ENCODE results near the gene LRFN3.
A peak's percentile ranks its signal among the peaks of the same experiment; 100 is the strongest.

LRFN3 gene

GRCh38 chr19:35907377-35907745 lies 28.8 kb upstream of the LRFN3 start:
- Histone ChIP-seq H2AK5ac (ENCODE audit: low read length, severe bottlenecking) (no peak overlapping the region), H2BK15ac (ENCODE audit: low read depth, poor library complexity, severe bottlenecking) (no peak overlapping the region), H3K9ac (ENCODE audit: low read length) (no peak overlapping the region), H3K14ac (ENCODE audit: low read length in 2 of 2) (no peak overlapping the region), H3K4me1 (ENCODE audit: control insufficient read depth, insufficient read depth, low read depth, low read length) (peaks cover 14% of the 10 kb centered on the region), H4K91ac (ENCODE audit: low read length) (peak overlapping the region; percentile 76), H2BK120ac (ENCODE audit: low read depth, low read length) (no peak overlapping the region), H3K9me3 (ENCODE audit: control insufficient read depth, low read length) (no peaks in the 10 kb centered on the region), H3K18ac (ENCODE audit: low read depth in 1 of 2, low read length in 2 of 2) (no peak overlapping the region), H2AFZ (ENCODE audit: low read depth, low read length) (no peak overlapping the region), H2BK5ac (ENCODE audit: low read depth, low read length, poor library complexity, severe bottlenecking) (no peak overlapping the region), H4K8ac (ENCODE audit: low read length) (peak overlapping the region; percentile 56), H3K23ac (ENCODE audit: low read length in 2 of 2) (no peak overlapping the region), H2BK12ac (ENCODE audit: low read length in 2 of 2) (peak overlapping the region in 1 of 2 experiments; percentile 37), H3K79me1 (replicated peaks; ENCODE audit: low read length, poor library complexity, severe bottlenecking) (no peaks in the 10 kb centered on the region), H3K27ac (ENCODE audit: low read length, poor library complexity, severe bottlenecking) (no peak overlapping the region), H3K36me3 (ENCODE audit: control insufficient read depth in 1 of 2, insufficient read depth in 2 of 2, low read depth in 1 of 2, low read length in 2 of 2) (no peaks in the 10 kb centered on the region), H3K4ac (ENCODE audit: low read depth in 1 of 2, low read length in 2 of 2) (no peak overlapping the region), H3K4me3 (ENCODE audit: insufficient read depth in 1 of 2, low read depth in 1 of 2, low read length in 2 of 2) (no peak overlapping the region), H3K4me2 (ENCODE audit: low read length, poor library complexity, severe bottlenecking) (no peak overlapping the region), H3K27me3 (ENCODE audit: control insufficient read depth in 1 of 2, insufficient read depth in 1 of 2, low read length in 2 of 2) (no peaks in the 10 kb centered on the region)
- DNase-seq = no peak
- WGBS = 33% methylated on average over 12 of the region's 12 CpGs

GRCh38 chr19:35908010-35908441 lies 28.1 kb upstream of the LRFN3 start, which contains the start of gene TYROBP:
TYROBP (minus strand) TSS chr19:35908295; CDS start chr19:35908228, 67 bp downstream.
- Histone ChIP-seq H2BK12ac (ENCODE audit: low read length in 2 of 2) (peak within 1 kb of the TSS in 1 of 2 experiments; percentile 37), H2BK5ac (ENCODE audit: low read depth, low read length, poor library complexity, severe bottlenecking) (no peak within 1 kb of the TSS), H2BK15ac (ENCODE audit: low read depth, poor library complexity, severe bottlenecking) (peak within 1 kb of the TSS; percentile 44), H3K4me2 (ENCODE audit: low read length, poor library complexity, severe bottlenecking) (no peak within 1 kb of the TSS), H3K9ac (ENCODE audit: low read length) (no peak within 1 kb of the TSS), H3K9me3 (ENCODE audit: control insufficient read depth, low read length) (no peaks in the 10 kb centered on the region), H3K4me1 (ENCODE audit: control insufficient read depth, insufficient read depth, low read depth, low read length) (peaks cover 13% of the 10 kb centered on the region), H3K27ac (ENCODE audit: low read length, poor library complexity, severe bottlenecking) (no peak within 1 kb of the TSS), H4K8ac (ENCODE audit: low read length) (peak within 1 kb of the TSS; percentile 56), H3K18ac (ENCODE audit: low read depth in 1 of 2, low read length in 2 of 2) (no peak within 1 kb of the TSS), H3K36me3 (ENCODE audit: control insufficient read depth in 1 of 2, insufficient read depth in 2 of 2, low read depth in 1 of 2, low read length in 2 of 2) (no peaks in the 10 kb centered on the region), H2AK5ac (ENCODE audit: low read length, severe bottlenecking) (no peak within 1 kb of the TSS), H3K27me3 (ENCODE audit: control insufficient read depth in 1 of 2, insufficient read depth in 1 of 2, low read length in 2 of 2) (no peaks in the 10 kb centered on the region), H3K23ac (ENCODE audit: low read length in 2 of 2) (no peak within 1 kb of the TSS), H2AFZ (ENCODE audit: low read depth, low read length) (no peak within 1 kb of the TSS), H4K91ac (ENCODE audit: low read length) (peak within 1 kb of the TSS; percentile 76), H3K14ac (ENCODE audit: low read length in 2 of 2) (no peak within 1 kb of the TSS), H3K79me1 (replicated peaks; ENCODE audit: low read length, poor library complexity, severe bottlenecking) (no peaks in the 10 kb centered on the region), H3K4me3 (ENCODE audit: insufficient read depth in 1 of 2, low read depth in 1 of 2, low read length in 2 of 2) (no peak within 1 kb of the TSS), H2BK120ac (ENCODE audit: low read depth, low read length) (no peak within 1 kb of the TSS), H3K4ac (ENCODE audit: low read depth in 1 of 2, low read length in 2 of 2) (no peak within 1 kb of the TSS)
- 55% methylated on average over 8 of the region's 9 CpGs for WGBS
- no peak for DNase-seq

GRCh38 chr19:35908973-35909683 lies 27.0 kb upstream of the LRFN3 start:
- peak overlapping the region in 1 of 2 experiments; percentile 45 for H2BK12ac ChIP-seq (ENCODE audit: low read length in 2 of 2)
- H2AK5ac ChIP-seq (ENCODE audit: low read length, severe bottlenecking) = no peak overlapping the region
- 74% methylated on average over 7 of the region's 10 CpGs for WGBS

GRCh38 chr19:35909684-35910035 lies 26.5 kb upstream of the LRFN3 start:
- H3K18ac ChIP-seq (ENCODE audit: low read depth in 1 of 2, low read length in 2 of 2) = peak overlapping the region in 1 of 2 experiments; percentile 26
- no peaks in the 10 kb centered on the region for H3K79me1 ChIP-seq (replicated peaks; ENCODE audit: low read length, poor library complexity, severe bottlenecking)
- no peak overlapping the region for H4K91ac ChIP-seq (ENCODE audit: low read length)
- H3K4me2 ChIP-seq (ENCODE audit: low read length, poor library complexity, severe bottlenecking) = no peak overlapping the region
- no peak overlapping the region for H3K23ac ChIP-seq (ENCODE audit: low read length in 2 of 2)
- no peak overlapping the region for H3K9ac ChIP-seq (ENCODE audit: low read length)
- H2BK120ac ChIP-seq (ENCODE audit: low read depth, low read length) = no peak overlapping the region
- H3K9me3 ChIP-seq (ENCODE audit: control insufficient read depth, low read length) = no peaks in the 10 kb centered on the region
- H3K27ac ChIP-seq (ENCODE audit: low read length, poor library complexity, severe bottlenecking) = no peak overlapping the region
- H2BK15ac ChIP-seq (ENCODE audit: low read depth, poor library complexity, severe bottlenecking) = no peak overlapping the region
- H3K4me1 ChIP-seq (ENCODE audit: control insufficient read depth, insufficient read depth, low read depth, low read length) = peaks cover 3% of the 10 kb centered on the region
- peak overlapping the region; percentile 9 for H4K8ac ChIP-seq (ENCODE audit: low read length)
- DNase-seq = no peak
- no peak overlapping the region for H3K14ac ChIP-seq (ENCODE audit: low read length in 2 of 2)
- no peak overlapping the region for H2BK5ac ChIP-seq (ENCODE audit: low read depth, low read length, poor library complexity, severe bottlenecking)
- H3K4ac ChIP-seq (ENCODE audit: low read depth in 1 of 2, low read length in 2 of 2) = peak overlapping the region in 1 of 2 experiments; percentile 13
- no peak overlapping the region for H2AK5ac ChIP-seq (ENCODE audit: low read length, severe bottlenecking)
- H2AFZ ChIP-seq (ENCODE audit: low read depth, low read length) = no peak overlapping the region
- H3K4me3 ChIP-seq (ENCODE audit: insufficient read depth in 1 of 2, low read depth in 1 of 2, low read length in 2 of 2) = no peak overlapping the region
- WGBS = 88% methylated on average over 6 of the region's 6 CpGs
- no peaks in the 10 kb centered on the region for H3K27me3 ChIP-seq (ENCODE audit: control insufficient read depth in 1 of 2, insufficient read depth in 1 of 2, low read length in 2 of 2)
- no peaks in the 10 kb centered on the region for H3K36me3 ChIP-seq (ENCODE audit: control insufficient read depth in 1 of 2, insufficient read depth in 2 of 2, low read depth in 1 of 2, low read length in 2 of 2)
- H2BK12ac ChIP-seq (ENCODE audit: low read length in 2 of 2) = no peak overlapping the region

More at GRCh38 chr19:35908973-35909683, 27.0 kb upstream of the LRFN3 start:
- Histone ChIP-seq H3K36me3 (ENCODE audit: control insufficient read depth in 1 of 2, insufficient read depth in 2 of 2, low read depth in 1 of 2, low read length in 2 of 2) (no peaks in the 10 kb centered on the region), H3K27ac (ENCODE audit: low read length, poor library complexity, severe bottlenecking) (no peak overlapping the region), H3K9me3 (ENCODE audit: control insufficient read depth, low read length) (no peaks in the 10 kb centered on the region), H2BK15ac (ENCODE audit: low read depth, poor library complexity, severe bottlenecking) (no peak overlapping the region), H3K18ac (ENCODE audit: low read depth in 1 of 2, low read length in 2 of 2) (no peak overlapping the region), H3K4me3 (ENCODE audit: insufficient read depth in 1 of 2, low read depth in 1 of 2, low read length in 2 of 2) (no peak overlapping the region), H3K4ac (ENCODE audit: low read depth in 1 of 2, low read length in 2 of 2) (peak overlapping the region in 1 of 2 experiments; percentile 13), H2BK5ac (ENCODE audit: low read depth, low read length, poor library complexity, severe bottlenecking) (no peak overlapping the region), H4K8ac (ENCODE audit: low read length) (no peak overlapping the region), H3K23ac (ENCODE audit: low read length in 2 of 2) (no peak overlapping the region), H2AFZ (ENCODE audit: low read depth, low read length) (no peak overlapping the region), H3K4me1 (ENCODE audit: control insufficient read depth, insufficient read depth, low read depth, low read length) (peaks cover 3% of the 10 kb centered on the region), H2BK120ac (ENCODE audit: low read depth, low read length) (no peak overlapping the region), H3K4me2 (ENCODE audit: low read length, poor library complexity, severe bottlenecking) (no peak overlapping the region), H4K91ac (ENCODE audit: low read length) (no peak overlapping the region), H3K27me3 (ENCODE audit: control insufficient read depth in 1 of 2, insufficient read depth in 1 of 2, low read length in 2 of 2) (no peaks in the 10 kb centered on the region), H3K9ac (ENCODE audit: low read length) (no peak overlapping the region), H3K79me1 (replicated peaks; ENCODE audit: low read length, poor library complexity, severe bottlenecking) (no peaks in the 10 kb centered on the region), H3K14ac (ENCODE audit: low read length in 2 of 2) (no peak overlapping the region)
- DNase-seq = no peak
